RWPE1 (cell line): ENCODE measurements around the gene PCDHA7.
A peak's percentile ranks its signal among the peaks of the same experiment; 100 is the strongest.
"Not testable (repeated sequence)": the region's sequence is repeated elsewhere in the genome, so short reads cannot be mapped to it uniquely, and the experiment has no call there.

Source experiments
- CTCF ChIA-PET: fragments of 350-600 bp; sonication (Branson Sonifier 250); formaldehyde crosslinking; extraction: SDS; loops from one replicate; lab custom pipeline; 2021; lab: Yijun Ruan, JAX
- POLR2A ChIA-PET: fragments of 400-600 bp; formaldehyde crosslinking; extraction: SDS; loops from one replicate; lab custom pipeline; 2020; ENCODE audit warnings: antibody characterized with exemption; ENCODE audit not compliant: low non-redundant PET; lab: Yijun Ruan, JAX
- DNase-seq: peaks from one replicate; pipeline ENCODE4 v3.0.0; 2012; ENCODE audit warnings: low spot score
- H3K27ac ChIP-seq: fragments of 450-650 bp; 2 replicates; pipeline ENCODE4 v1.5.1; 2017
- CTCF ChIP-seq: fragments of 450-650 bp; conservative IDR thresholded peaks from 2 replicates; pipeline ENCODE4 v1.5.1; 2017; ENCODE audit warnings: low read depth, mild to moderate bottlenecking

Gene PCDHA7

GRCh38 chr5:140828362-140828737 lies 5.7 kb upstream of the PCDHA7 start:
- ChIA-PET POLR2A (no interaction called here), CTCF (interaction anchor here (0.6 to 1.1 kb wide), 3 partner anchors 13 to 389 kb away, joined by 3 to 5 read pairs (median 4); no protein-coding TSS in a partner anchor)
- no peak overlapping the region for H3K27ac ChIP-seq
- TF ChIP-seq CTCF = no peak
- no peak for DNase-seq

GRCh38 chr5:140829511-140830501 lies 4.3 kb upstream of the PCDHA7 start:
- POLR2A ChIA-PET, H3K27ac ChIP-seq, DNase-seq: not testable (repeated sequence)
- CTCF ChIA-PET = interaction anchor here (0.6 kb wide), 1 partner anchor 10 kb away, joined by 3 read pairs; no protein-coding TSS in a partner anchor

GRCh38 chr5:140834439-140835008 lies 455 bp downstream of the PCDHA7 start:
- CTCF ChIA-PET, POLR2A ChIA-PET, H3K27ac ChIP-seq: not testable (repeated sequence)

GRCh38 chr5:140835622-140836510 lies 1.8 kb downstream of the PCDHA7 start:
- DNase-seq = no peak
- no peak for TF ChIP-seq CTCF
- ChIA-PET CTCF (interaction anchor here (0.5 kb wide), 2 partner anchors 24 to 387 kb away, joined by 3 to 4 read pairs; partner anchors contain the start of gene PCDHB14), POLR2A (no interaction called here)
- H3K27ac ChIP-seq = no peak overlapping the region

More at GRCh38 chr5:140834439-140835008, 455 bp downstream of the PCDHA7 start:
- DNase-seq = not testable (repeated sequence)

DNA sequence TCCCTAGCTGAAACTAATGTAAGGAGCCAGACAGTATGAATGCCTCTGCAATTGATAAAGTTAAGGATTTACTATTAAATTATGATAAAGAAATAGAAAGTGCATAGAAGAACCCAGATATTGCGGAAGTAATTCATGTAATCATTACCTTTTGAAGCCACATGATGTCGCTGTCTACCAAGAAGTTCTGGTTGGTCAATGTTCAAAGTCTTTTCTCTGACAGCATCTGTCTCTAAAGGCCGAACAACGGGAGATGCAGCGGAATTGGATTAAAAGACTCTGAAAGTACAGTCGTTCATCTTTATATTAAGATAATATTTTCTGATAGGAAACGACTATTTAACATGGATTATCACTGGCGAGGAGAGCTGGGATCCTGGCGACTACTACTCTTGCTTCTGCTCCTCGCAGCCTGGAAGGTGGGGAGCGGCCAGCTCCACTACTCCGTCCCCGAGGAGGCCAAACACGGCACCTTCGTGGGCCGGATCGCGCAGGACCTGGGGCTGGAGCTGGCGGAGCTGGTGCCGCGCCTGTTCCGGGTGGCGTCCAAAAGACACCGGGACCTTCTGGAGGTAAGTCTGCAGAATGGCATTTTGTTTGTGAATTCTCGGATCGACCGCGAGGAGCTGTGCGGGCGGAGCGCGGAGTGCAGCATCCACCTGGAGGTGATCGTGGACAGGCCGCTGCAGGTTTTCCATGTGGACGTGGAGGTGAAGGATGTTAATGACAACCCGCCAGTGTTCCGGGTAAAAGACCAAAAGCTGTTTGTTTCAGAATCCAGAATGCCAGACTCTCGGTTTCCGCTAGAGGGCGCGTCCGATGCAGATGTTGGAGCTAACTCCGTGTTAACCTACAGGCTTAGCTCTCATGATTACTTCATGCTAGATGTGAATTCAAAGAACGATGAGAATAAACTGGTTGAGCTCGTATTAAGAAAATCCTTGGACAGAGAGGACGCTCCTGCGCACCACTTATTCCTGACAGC lies 7.2 kb downstream of the PCDHA7 start, which contains the start of gene PCDHA8:
Gene PCDHA8 (plus strand): TSS at position 210 of the 985 bp plus-strand sequence. CDS start 135 bp downstream, at position 345.
- no peak within 1 kb of the TSS for H3K27ac ChIP-seq
- ChIA-PET CTCF (interaction anchor here (0.5 to 4.7 kb wide), 41 partner anchors 8 to 1942 kb away, joined by 3 to 123 read pairs (median 4); partner anchors contain the start of genes PCDHA1, PCDHA11, PCDHA12 and PCDHA13), POLR2A (interaction anchor here (0.5 to 1.0 kb wide), 4 partner anchors 18 to 642 kb away, joined by 3 to 6 read pairs (median 4); no protein-coding TSS in a partner anchor)
- peak; percentile 73 for DNase-seq
- TF ChIP-seq CTCF = peak; percentile 85

GRCh38 chr5:140842798-140843733 lies 9.0 kb downstream of the PCDHA7 start:
- no peak for DNase-seq
- CTCF ChIA-PET = interaction anchor here (2.2 to 4.7 kb wide), 2 partner anchors 19 to 26 kb away, joined by 19 to 123 read pairs; partner anchors contain the start of gene PCDHA11
- no peak for TF ChIP-seq CTCF
- POLR2A ChIA-PET = interaction anchor here (0.6 kb wide), 1 partner anchor 16 kb away, joined by 4 read pairs; no protein-coding TSS in a partner anchor
- no peak overlapping the region for H3K27ac ChIP-seq

DNA sequence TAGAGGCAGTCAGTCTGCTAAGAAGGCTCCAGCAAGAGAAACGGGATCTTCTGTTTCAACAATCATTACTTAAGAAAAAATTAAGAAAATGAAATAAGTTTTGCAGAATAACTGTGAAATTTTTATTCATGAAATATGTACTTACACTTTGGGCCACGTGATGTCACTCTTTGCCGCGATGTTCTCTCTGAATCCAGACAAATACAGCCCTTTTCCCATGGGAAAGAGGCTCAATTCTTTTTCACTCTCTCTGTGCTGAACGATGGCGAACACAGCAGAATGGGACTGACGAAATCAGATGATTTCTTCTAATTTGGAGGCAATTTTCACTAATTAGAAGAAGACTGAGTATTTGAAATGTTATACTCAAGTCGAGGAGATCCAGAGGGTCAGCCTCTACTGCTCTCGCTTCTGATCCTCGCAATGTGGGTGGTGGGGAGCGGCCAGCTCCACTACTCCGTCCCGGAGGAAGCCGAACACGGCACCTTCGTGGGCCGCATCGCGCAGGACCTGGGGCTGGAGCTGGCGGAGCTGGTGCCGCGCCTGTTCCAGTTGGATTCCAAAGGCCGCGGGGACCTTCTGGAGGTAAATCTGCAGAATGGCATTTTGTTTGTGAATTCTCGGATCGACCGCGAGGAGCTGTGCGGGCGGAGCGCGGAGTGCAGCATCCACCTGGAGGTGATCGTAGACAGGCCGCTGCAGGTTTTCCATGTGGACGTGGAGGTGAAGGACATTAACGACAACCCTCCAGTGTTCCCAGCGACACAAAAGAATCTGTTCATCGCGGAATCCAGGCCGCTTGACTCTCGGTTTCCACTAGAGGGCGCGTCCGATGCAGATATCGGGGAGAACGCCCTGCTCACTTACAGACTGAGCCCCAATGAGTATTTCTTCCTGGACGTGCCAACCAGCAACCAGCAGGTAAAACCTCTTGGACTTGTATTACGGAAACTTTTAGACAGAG lies 14.4 kb downstream of the PCDHA7 start, which contains the start of gene PCDHA9:
Gene PCDHA9 (plus strand): TSS at position 244 of the 964 bp plus-strand sequence. CDS start 114 bp downstream, at position 358.
- CTCF ChIA-PET, H3K27ac ChIP-seq, POLR2A ChIA-PET, DNase-seq: not testable (repeated sequence)
